Sigmoid colon (tissue), 7 donors: ENCODE results near the gene GOLGA8R. TPM values are rescaled to one million over a fixed set of nuclear protein-coding genes. Genes with fewer than 3 reads are reported as not detected.
"Not testable (repeated sequence)": the region's sequence is repeated elsewhere in the genome, so short reads cannot be mapped to it uniquely, and the experiment has no call there.

Experiments
- DNase-seq: peaks from one replicate; pipeline ENCODE4 v3.0.0-alpha.2; 2019
- H3K27ac ChIP-seq, 4 donors: fragments of 200-600 bp; sonication (generic); one replicate each; pipeline ENCODE4 v1.5.1; 2016 to 2019; ENCODE audit warnings: mild to moderate bottlenecking in 1 of 4
- H3K27me3 ChIP-seq, 3 donors: fragments of 200-600 bp; sonication (generic); one replicate each; pipeline ENCODE4 v1.5.1; 2019; ENCODE audit warnings: mild to moderate bottlenecking in 1 of 3
- H3K36me3 ChIP-seq, 4 donors: fragments of 200-600 bp; sonication (generic); one replicate each; pipeline ENCODE4 v1.5.1; 2016 to 2019
- H3K4me1 ChIP-seq, 4 donors: fragments of 200-600 bp; sonication (generic); one replicate each; pipeline ENCODE4 v1.5.1; 2017 to 2019
- H3K4me3 ChIP-seq, 4 donors: fragments of 200-600 bp; sonication (generic); one replicate each; pipeline ENCODE4 v1.5.1; 2017 to 2019; ENCODE audit warnings: mild to moderate bottlenecking in 2 of 4, moderate library complexity in 1 of 4
- H3K9me3 ChIP-seq, 4 donors: fragments of 200-600 bp in 3 of 4; sonication (generic) in 3 of 4; one replicate each; pipeline versions ENCODE4 v1.5.1 to v1.6.1; 2013 to 2019
- WGBS, 2 donors: extraction: QIAGEN DNeasy Blood & Tissue Kit; methylation state at CpG; one replicate each; pipeline ENCODE4 v1.1.7; 2013; 5-methylcytosine and 5-hydroxymethylcytosine counted together
- intact Hi-C: fragments of 100-400 bp; cut with DNase I; formaldehyde crosslinking; loops from one replicate; pipeline ENCODE4 v1.15.1; 2023
- polyA plus RNA-seq, 3 donors: library from polyadenylated mRNA; stranded (reverse); fragments of 200-250 nt; gene quantifications; one replicate each; pipeline ENCODE4 v1.2.3, GENCODE V29; 2013
- total RNA-seq, 4 donors: library from RNA; depleted of rRNA; stranded (reverse); fragments of >200 nt; gene quantifications; one replicate each; pipeline ENCODE4 v1.1.0, GENCODE V29; 2016
- TF ChIP-seq, protein P1 (sequence below), 4 experiments: fragments of 450-650 bp in 3 of 4; fragments of 200-600 bp in 1 of 4; IDR thresholded peaks; one replicate each; pipeline ENCODE4 v1.5.1; 2016 to 2019; ENCODE audit warnings: antibody characterized with exemption in 4 of 4, mild to moderate bottlenecking in 3 of 4, moderate library complexity in 2 of 4
- donor health status: healthy with polysubstance abuse.
- donor health status: Bipolar disorder and iron deficiency.
- donor health status: healthy.

The GOLGA8R gene, protein sequence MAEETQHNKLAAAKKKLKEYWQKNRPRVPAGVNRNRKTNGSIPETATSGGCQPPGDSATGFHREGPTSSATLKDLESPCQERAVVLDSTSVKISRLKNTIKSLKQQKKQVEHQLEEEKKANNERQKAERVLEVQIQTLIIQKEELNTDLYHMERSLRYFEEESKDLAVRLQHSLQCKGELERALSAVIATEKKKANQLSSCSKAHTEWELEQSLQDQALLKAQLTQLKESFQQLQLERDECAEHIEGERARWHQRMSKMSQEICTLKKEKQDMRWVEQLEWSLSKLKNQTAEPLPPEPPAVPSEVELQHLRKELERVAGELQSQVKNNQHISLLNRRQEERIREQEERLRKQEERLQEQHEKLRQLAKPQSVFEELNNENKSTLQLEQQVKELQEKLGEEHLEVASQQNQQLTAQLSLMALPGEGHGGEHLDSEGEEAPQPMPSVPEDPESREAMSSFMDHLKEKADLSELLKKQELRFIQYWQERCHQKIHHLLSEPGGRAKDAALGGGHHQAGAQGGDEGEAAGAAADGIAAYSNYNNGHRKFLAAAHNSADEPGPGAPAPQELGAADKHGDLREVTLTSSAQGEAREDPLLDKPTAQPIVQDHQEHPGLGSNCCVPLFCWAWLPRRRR
- total RNA-seq (1 to 10 TPM; 1.8 to 6.9 (median 4.6) TPM), polyA plus RNA-seq (under 1 TPM in 1 of 3 donors, not detected in 2; 0.77 TPM)

DNA sequence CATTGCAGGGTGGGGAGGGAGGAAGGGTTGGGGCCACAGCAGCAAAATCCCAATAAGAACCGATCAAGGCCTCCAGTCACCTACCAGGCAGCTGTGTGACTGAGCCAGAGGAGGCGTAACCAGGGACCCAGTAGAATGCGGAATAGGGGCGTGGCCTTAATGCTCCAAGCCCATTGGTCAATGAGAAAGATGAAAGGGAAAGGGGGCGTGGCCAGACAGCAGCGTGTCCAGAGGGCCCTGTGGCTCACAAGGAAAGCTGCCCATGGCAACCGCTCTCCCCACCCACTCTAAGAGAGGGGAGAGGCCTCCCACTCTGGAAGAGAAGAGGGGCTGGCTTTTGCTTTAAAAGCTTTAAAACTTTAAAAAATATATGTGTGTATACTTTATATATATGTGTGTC, at the start of gene GOLGA8R:
GOLGA8R (minus strand) TSS at position 101 of the 400 bp plus-strand sequence; CDS start at position 3, 98 bp downstream.
- 98% methylated on average over 4 of the region's 7 CpGs; no CpG with 5 or more reads in 1 of the 2 donors for WGBS, 2 donors
- H3K4me3 ChIP-seq, H3K27me3 ChIP-seq, H3K36me3 ChIP-seq, intact Hi-C loops, H3K27ac ChIP-seq, DNase-seq, H3K9me3 ChIP-seq, H3K4me1 ChIP-seq: not testable (repeated sequence)

- H3K4me3 ChIP-seq, intact Hi-C loops, H3K9me3 ChIP-seq, DNase-seq, H3K27me3 ChIP-seq, H3K4me1 ChIP-seq, H3K27ac ChIP-seq, H3K36me3 ChIP-seq: not testable (repeated sequence)
- no CpG with 5 or more reads among the region's 1 CpG for WGBS, 2 donors
Measured at GRCh38 chr15:30463849-30464248, 49.8 kb upstream of the GOLGA8R start.

DNA sequence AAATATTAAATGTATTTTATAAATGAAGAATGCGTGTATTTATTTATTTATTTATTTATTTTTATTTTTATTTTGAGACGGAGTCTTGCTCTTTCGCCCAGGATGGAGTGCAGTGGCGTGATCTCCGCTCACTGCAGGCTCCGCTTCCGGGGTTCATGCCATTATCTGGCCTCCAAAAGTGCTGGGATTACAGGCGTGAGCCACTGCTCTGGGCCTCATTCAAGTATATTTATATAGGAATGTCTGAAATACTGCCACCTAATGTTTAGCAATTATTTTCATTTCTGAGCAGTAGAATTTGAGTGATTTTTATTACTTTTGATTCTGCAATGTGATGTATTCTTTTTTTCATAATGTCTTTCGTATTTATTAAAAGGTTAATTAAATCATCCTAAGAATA, 48.1 kb upstream of the GOLGA8R start:
- H3K27ac ChIP-seq, H3K9me3 ChIP-seq, intact Hi-C loops, DNase-seq, H3K4me1 ChIP-seq, H3K4me3 ChIP-seq, H3K27me3 ChIP-seq, H3K36me3 ChIP-seq: not testable (repeated sequence)
- no CpG with 5 or more reads among the region's 9 CpGs for WGBS, 2 donors

DNA sequence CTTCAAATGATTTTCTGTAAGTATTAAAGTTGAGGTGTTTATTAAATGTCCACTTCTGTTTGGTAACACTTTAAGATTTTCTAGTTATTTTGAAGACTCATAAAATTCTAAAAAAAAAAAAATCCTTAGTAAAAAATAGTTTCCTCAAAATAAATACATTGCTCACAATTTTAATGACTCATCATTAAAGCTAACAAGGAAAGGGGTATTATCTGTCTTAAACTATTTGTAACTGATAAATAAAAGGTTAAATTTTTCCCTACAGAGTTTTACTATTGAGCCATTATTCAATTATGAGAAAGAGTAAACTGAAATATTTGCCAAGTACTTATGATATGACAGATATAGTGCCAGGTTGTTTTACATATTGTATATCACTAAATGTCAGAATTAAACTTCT, 38.6 kb upstream of the GOLGA8R start:
- H3K36me3 ChIP-seq, H3K4me1 ChIP-seq, H3K27ac ChIP-seq, H3K27me3 ChIP-seq, H3K9me3 ChIP-seq, DNase-seq, H3K4me3 ChIP-seq, intact Hi-C loops: not testable (repeated sequence)

DNA sequence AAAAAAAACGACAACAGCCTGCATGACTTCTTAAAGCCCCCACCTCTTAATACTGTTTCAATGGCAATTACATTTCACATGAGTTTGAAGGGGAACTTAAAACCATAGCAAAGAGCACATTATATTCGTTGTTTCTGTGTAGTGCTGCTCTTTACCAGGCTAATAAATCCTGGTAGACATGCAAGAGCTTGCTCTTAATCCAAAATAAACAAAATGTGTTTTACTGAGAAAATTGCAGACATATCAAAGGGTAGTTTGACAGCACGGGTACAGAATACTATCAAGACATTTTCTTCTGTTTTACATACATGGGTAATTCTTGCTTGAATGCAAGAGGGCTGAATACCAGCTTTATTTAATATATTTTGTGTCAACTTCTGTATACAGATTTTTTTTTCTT, 24.3 kb upstream of the GOLGA8R start:
- intact Hi-C loops: not testable (repeated sequence)
- WGBS, 2 donors: 17 to 30% methylated on average over 2 of the region's 3 CpGs

DNA sequence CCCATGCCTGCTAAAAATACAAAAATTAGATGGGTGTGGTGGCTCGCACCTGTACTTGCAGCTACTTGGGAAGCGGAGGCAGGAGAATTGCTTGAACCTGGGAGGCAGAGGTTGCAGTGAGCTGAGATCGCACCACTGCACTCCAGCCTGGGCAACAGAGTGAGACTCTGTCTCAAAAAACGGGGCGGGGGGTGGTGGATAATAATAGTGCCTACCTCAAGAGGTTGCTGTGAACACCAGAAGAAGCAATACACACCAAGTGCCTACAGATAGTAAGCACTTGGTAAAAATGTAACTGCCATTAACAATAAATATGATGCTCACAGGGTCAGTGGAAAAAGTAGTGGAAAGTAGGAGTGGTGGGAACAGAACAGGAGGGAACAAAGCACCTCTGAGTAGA, 21.8 kb upstream of the GOLGA8R start:
- H3K27me3 ChIP-seq, H3K36me3 ChIP-seq, DNase-seq, H3K4me1 ChIP-seq, H3K27ac ChIP-seq, H3K4me3 ChIP-seq, H3K9me3 ChIP-seq, intact Hi-C loops: not testable (repeated sequence)
- 94% methylated on average over 3 of the region's 5 CpGs for WGBS, 2 donors

More for the DNA sequence above, 24.3 kb upstream of the GOLGA8R start:
- H3K27me3 ChIP-seq, H3K36me3 ChIP-seq, H3K4me1 ChIP-seq, H3K27ac ChIP-seq, H3K9me3 ChIP-seq, DNase-seq, H3K4me3 ChIP-seq: not testable (repeated sequence)

- intact Hi-C loops, DNase-seq: not testable (repeated sequence)
- 57 to 77% methylated on average over 5 to 6 of the region's 6 CpGs for WGBS, 2 donors
Measured at GRCh38 chr15:30420723-30421122, 6.7 kb upstream of the GOLGA8R start.

GRCh38 chr15:30407636-30408035, 6.4 kb downstream of the GOLGA8R start:
- intact Hi-C loops, H3K27me3 ChIP-seq, H3K4me3 ChIP-seq, H3K27ac ChIP-seq, H3K36me3 ChIP-seq, H3K9me3 ChIP-seq, H3K4me1 ChIP-seq, DNase-seq: not testable (repeated sequence)
- WGBS, 2 donors: 83 to 85% methylated on average over 5 of the region's 6 CpGs

More at GRCh38 chr15:30420723-30421122, 6.7 kb upstream of the GOLGA8R start:
- H3K4me3 ChIP-seq, H3K36me3 ChIP-seq, H3K4me1 ChIP-seq, H3K27me3 ChIP-seq, H3K9me3 ChIP-seq, H3K27ac ChIP-seq: not testable (repeated sequence)

GRCh38 chr15:30398988-30399387, 15.1 kb downstream of the GOLGA8R start:
- H3K4me3 ChIP-seq, H3K36me3 ChIP-seq, H3K27ac ChIP-seq, H3K27me3 ChIP-seq, H3K4me1 ChIP-seq, intact Hi-C loops, H3K9me3 ChIP-seq: not testable (repeated sequence)
- peak; percentile 69 for DNase-seq
- TF ChIP-seq, protein P1, sequence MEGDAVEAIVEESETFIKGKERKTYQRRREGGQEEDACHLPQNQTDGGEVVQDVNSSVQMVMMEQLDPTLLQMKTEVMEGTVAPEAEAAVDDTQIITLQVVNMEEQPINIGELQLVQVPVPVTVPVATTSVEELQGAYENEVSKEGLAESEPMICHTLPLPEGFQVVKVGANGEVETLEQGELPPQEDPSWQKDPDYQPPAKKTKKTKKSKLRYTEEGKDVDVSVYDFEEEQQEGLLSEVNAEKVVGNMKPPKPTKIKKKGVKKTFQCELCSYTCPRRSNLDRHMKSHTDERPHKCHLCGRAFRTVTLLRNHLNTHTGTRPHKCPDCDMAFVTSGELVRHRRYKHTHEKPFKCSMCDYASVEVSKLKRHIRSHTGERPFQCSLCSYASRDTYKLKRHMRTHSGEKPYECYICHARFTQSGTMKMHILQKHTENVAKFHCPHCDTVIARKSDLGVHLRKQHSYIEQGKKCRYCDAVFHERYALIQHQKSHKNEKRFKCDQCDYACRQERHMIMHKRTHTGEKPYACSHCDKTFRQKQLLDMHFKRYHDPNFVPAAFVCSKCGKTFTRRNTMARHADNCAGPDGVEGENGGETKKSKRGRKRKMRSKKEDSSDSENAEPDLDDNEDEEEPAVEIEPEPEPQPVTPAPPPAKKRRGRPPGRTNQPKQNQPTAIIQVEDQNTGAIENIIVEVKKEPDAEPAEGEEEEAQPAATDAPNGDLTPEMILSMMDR (IDR thresholded peaks at IDR 0.05): peak in 2 of 4 experiments; percentile 10 to 40
- WGBS, 2 donors: 0 to 1% methylated on average over 2 of the region's 6 CpGs

DNA sequence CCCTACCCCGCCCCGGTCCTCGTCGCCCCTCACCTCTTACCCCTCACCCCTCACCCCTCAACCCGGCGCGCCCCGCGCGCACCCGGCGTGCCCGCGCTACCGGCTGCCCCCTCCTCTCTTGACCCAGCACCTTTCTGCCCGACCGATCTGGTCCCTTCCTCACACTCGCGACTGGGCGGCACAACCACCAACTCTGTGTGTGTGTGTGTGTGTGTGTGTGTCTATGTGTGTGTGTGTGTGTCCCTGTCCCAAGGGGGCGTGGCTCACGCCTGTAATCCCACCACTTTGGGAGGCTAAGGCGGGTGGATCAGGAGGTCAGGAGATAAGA, 20.4 kb downstream of the GOLGA8R start:
- H3K4me3 ChIP-seq, intact Hi-C loops, H3K27me3 ChIP-seq, H3K27ac ChIP-seq, DNase-seq, H3K9me3 ChIP-seq, H3K4me1 ChIP-seq, H3K36me3 ChIP-seq: not testable (repeated sequence)
- WGBS, 2 donors: 6 to 18% methylated on average over 5 to 6 of the region's 23 CpGs

- H3K4me3 ChIP-seq, H3K36me3 ChIP-seq, H3K9me3 ChIP-seq, H3K27me3 ChIP-seq, H3K27ac ChIP-seq, H3K4me1 ChIP-seq, intact Hi-C loops, DNase-seq: not testable (repeated sequence)
- WGBS, 2 donors: 0 to 2% methylated on average over 13 to 16 of the region's 74 CpGs
Measured at GRCh38 chr15:30392766-30393663, 21.0 kb downstream of the GOLGA8R start, which contains the start of gene CHRFAM7A. CHRFAM7A (minus strand) TSS chr15:30393540; CDS start chr15:30383351, 10,189 bp downstream.
